Mucosa of stomach (tissue), 1 donor: ENCODE data around the gene TTBK2.
A peak's percentile ranks its signal among the peaks of the same experiment; 100 is the strongest.

Source experiments
- H3K27me3 ChIP-seq: one replicate; pipeline ENCODE4 v1.7.0; 2013; ENCODE audit warnings: mild to moderate bottlenecking, low read length; ENCODE audit not compliant: control insufficient read depth, insufficient read depth
- H3K36me3 ChIP-seq: one replicate; pipeline ENCODE4 v1.7.0; 2013; ENCODE audit warnings: low read length; ENCODE audit not compliant: control insufficient read depth, insufficient read depth
- H3K4me1 ChIP-seq: one replicate; pipeline ENCODE4 v1.7.0; 2013; ENCODE audit warnings: mild to moderate bottlenecking, low read length; ENCODE audit not compliant: control insufficient read depth, insufficient read depth
- H3K4me3 ChIP-seq: one replicate; pipeline ENCODE4 v1.7.0; 2013; ENCODE audit warnings: low read length
- H3K9ac ChIP-seq: one replicate; pipeline ENCODE4 v1.7.0; 2013; ENCODE audit warnings: mild to moderate bottlenecking, low read length, moderate library complexity
- H3K9me3 ChIP-seq: one replicate; pipeline ENCODE4 v1.7.0; 2013; ENCODE audit warnings: mild to moderate bottlenecking, low read length, moderate library complexity; ENCODE audit not compliant: control insufficient read depth
- donor health status: Pancreatic carcinoma.

The TTBK2 gene

DNA sequence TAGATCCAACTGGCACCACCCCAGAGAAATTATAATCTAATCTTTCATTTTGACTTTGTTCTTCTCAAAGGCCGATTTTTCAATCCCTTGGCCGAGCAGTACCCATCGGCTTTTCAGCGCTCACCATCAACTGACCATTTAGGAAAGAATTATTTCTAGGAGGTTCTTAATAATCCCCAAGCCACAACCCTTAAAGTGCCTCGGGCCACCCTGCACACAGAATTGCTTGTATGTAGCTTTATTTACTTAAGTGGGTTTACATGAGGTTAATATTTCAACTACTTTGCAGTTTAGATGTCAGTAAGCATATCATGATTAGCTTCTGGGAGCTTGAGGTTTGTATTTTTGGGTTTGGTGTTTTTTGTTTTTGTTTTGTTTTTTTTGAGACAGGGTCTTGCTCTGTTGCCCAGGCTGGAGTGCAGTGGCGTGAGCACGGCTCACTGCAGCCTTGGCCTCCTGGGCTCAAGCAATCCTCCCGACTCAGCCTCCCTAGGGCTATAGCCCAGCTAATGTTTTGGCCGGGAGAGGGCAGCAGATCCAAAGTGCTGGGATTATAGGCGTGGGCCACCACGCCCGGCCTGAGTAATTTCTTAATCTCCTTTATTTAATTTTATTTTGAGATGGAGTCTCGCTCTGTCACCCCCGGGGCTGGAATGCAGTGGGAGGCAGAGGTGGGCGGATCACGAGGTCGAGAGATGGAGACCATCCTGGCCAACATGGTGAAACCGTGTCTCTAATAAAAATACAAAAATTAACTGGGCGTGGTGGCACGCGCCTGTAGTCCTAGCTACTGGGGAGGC is 182.8 kb downstream of the TTBK2 start:
- H3K36me3 ChIP-seq, result peaks cover 3% of the 10 kb centered on the region
- H3K9ac ChIP-seq, result peak overlapping the region; percentile 86
- peaks cover 11% of the 10 kb centered on the region for H3K4me1 ChIP-seq
- peak overlapping the region; percentile 74 for H3K4me3 ChIP-seq
- no peaks in the 10 kb centered on the region for H3K9me3 ChIP-seq
- no peaks in the 10 kb centered on the region for H3K27me3 ChIP-seq

DNA sequence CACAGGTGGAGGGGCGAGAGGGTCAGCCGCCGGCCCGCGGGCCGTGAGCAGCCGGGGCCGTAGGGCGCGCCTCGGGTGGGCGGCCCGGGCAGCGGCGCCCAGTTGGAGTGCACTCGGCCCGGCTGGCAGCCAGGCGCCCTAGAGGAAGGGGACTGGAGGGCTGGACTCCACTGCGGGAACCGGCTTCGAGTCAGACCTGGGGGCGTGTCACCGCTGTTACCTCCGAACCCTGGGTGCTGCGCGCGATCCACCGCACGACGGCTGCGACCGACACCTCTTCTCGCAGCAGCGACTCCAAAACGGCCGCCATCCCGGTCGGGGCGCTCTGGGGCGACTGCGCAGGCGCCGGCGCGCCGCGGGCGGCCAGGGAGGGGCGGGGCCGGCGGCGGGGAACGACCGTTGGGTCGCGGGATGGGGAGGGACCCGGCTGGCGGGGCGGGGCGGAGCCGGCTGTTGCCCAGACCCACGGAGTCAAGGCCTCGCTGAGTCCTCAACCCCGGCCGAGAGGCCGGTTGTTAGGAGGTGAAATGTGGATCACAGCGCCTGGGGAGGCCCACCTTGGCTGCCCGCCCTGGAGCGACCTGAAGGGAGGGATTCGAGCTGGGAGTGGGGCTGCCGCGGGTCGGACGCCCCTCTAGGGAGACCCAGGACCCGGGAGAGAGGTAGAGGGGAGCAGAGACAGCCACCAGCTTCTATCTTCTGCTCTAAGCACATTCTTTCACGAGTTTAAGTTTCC is 183.6 kb downstream of the TTBK2 start, which contains the start of gene CDAN1:
Gene CDAN1 (minus strand): TSS at position 336 of the 736 bp plus-strand sequence. CDS start 26 bp downstream, at position 310.
- no peaks in the 10 kb centered on the region for H3K27me3 ChIP-seq
- H3K36me3 ChIP-seq, result peaks cover 6% of the 10 kb centered on the region
- H3K9ac ChIP-seq, result peak within 1 kb of the TSS; percentile 86
- peaks cover 11% of the 10 kb centered on the region for H3K4me1 ChIP-seq
- peak within 1 kb of the TSS; percentile 74 for H3K4me3 ChIP-seq
- no peaks in the 10 kb centered on the region for H3K9me3 ChIP-seq

- peaks cover 7% of the 10 kb centered on the region for H3K36me3 ChIP-seq
Measured at GRCh38 chr15:42736178-42736792, 184.3 kb downstream of the TTBK2 start.

DNA sequence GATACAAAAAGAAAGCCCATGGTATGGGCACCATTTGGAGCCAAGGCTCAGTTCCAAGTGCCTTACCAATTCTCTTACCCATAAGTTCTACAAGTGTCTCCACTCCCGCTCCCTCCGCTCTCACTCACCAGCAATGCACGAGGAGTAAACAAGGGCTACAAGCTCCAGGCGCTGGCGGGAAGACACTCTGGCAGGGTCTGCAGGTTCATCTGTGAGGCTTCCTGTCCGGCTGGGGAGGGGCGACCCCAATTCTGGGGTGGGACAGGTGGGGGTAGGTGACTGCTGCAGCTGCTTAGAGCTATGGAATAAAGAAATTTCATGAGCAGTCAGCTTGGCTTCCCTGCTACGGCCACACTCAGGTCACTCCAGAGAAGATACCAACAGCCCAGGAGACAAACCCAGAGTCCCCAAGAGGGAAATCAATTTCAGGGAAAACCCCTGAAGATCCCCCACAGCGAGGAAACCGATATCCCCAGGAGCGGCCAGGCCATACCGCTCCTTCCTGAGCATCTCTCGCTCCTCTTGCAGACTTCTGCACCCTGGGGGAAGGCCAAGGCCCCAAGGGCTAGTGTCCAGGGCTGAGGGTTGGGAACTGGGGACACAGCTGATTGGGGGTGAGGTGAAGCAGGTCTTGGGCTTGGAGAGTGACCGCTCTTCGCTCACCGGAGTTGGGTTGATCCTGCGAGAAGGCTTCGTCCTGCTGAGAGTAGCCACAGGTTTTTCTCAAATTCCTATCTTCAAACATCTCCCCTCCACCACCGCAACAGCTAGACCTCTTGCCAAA is 185.0 kb downstream of the TTBK2 start:
- Histone ChIP-seq H3K9me3 (no peaks in the 10 kb centered on the region), H3K4me1 (peaks cover 11% of the 10 kb centered on the region), H3K36me3 (peaks cover 7% of the 10 kb centered on the region), H3K27me3 (no peaks in the 10 kb centered on the region), H3K4me3 (no peak overlapping the region), H3K9ac (peak overlapping the region; percentile 80)

More at GRCh38 chr15:42736178-42736792, 184.3 kb downstream of the TTBK2 start:
- H3K4me3 ChIP-seq, result peak overlapping the region; percentile 46
- H3K27me3 ChIP-seq, result no peaks in the 10 kb centered on the region
- no peaks in the 10 kb centered on the region for H3K9me3 ChIP-seq
- H3K4me1 ChIP-seq, result peaks cover 11% of the 10 kb centered on the region
- peak overlapping the region; percentile 80 for H3K9ac ChIP-seq

GRCh38 chr15:42734076-42734672 is 186.4 kb downstream of the TTBK2 start:
- Histone ChIP-seq H3K9me3 (no peaks in the 10 kb centered on the region), H3K4me3 (no peak overlapping the region), H3K9ac (no peak overlapping the region), H3K36me3 (peaks cover 15% of the 10 kb centered on the region), H3K27me3 (no peaks in the 10 kb centered on the region), H3K4me1 (peaks cover 11% of the 10 kb centered on the region)

GRCh38 chr15:42733027-42733426 is 187.6 kb downstream of the TTBK2 start:
- H3K9me3 ChIP-seq, result no peaks in the 10 kb centered on the region
- H3K4me3 ChIP-seq, result no peak overlapping the region
- no peaks in the 10 kb centered on the region for H3K27me3 ChIP-seq
- no peak overlapping the region for H3K9ac ChIP-seq
- H3K4me1 ChIP-seq, result peaks cover 11% of the 10 kb centered on the region
- H3K36me3 ChIP-seq, result peaks cover 23% of the 10 kb centered on the region

DNA sequence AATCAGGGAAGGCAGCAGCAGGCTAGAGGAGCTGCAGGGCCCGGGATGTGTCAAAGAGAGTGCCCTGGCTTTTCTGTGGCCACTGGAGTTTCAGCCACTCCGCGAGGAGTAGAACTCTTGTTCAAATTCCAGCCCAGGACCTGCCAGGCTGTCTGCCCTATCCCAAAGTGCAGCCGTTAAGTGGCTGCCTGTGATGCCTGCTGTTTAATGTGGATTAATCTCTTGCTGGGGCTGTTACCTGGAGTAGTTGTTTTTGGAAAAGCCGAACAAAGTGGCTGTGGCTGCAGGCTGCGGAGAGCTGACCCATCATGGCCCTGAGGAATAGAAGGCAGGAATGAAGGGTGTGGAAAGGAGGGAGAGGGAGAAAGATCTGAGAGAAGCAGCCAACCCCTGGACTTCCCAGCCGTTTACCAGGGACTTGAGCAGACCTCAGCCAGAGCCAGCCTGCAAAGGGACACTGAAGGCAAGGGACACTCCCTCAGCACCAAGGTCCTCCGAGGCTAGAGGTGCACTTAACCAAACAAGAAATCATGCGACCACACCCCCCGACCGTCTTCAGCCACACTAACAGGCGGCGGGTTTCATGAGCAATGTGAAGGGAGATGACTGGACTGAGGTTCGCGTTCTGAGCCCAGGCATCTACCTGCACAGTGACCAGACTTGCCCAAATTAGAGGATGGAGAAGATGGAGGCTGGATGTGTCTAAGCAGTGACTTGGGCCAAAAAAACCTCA is 188.3 kb downstream of the TTBK2 start:
- Histone ChIP-seq H3K9ac (no peak overlapping the region), H3K9me3 (no peaks in the 10 kb centered on the region), H3K36me3 (peaks cover 23% of the 10 kb centered on the region)

DNA sequence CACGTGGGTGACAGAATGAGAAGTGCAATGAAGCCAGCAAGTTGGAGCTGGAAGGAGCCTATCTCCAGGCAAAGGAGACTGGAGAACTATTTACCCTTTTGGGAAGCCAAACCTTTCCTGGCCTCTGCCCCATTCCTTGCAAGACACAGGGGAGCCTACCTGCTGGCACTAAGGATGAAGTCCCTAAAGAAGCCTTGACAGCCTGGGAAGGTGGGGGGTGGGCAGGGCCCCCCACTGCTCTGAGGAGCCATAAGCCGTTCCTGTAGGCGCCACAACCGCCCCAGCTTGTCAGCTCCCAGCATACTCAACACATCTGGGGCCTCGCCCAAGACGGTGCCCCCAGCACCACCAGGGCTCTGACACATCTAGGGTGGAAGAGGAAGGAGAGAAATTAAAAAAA is 189.1 kb downstream of the TTBK2 start:
- Histone ChIP-seq H3K9ac (no peak overlapping the region), H3K27me3 (no peaks in the 10 kb centered on the region), H3K36me3 (peaks cover 23% of the 10 kb centered on the region), H3K4me1 (peaks cover 7% of the 10 kb centered on the region), H3K9me3 (no peaks in the 10 kb centered on the region), H3K4me3 (no peak overlapping the region)

More for the DNA sequence above, 188.3 kb downstream of the TTBK2 start:
- no peak overlapping the region for H3K4me3 ChIP-seq
- peaks cover 7% of the 10 kb centered on the region for H3K4me1 ChIP-seq
- no peaks in the 10 kb centered on the region for H3K27me3 ChIP-seq

DNA sequence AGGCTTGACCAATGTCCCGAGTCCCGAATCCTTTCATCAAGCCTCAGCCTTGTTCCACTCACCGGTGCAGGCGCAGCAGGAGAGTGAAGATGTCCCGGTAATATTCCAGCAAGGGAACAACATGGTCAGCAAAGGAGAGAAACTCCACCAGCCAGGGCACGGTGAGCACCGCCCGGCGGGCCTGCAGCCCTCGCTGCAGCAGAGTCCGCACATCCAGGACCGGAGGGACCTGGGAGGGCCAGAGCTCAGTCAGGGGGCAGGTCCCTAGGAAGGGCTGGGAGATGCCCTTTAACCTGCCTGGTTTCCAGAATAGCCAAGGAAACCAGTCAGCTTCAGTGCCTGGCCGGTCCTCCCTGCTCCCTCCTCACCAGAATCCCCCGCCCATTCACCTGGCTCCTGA is 190.0 kb downstream of the TTBK2 start:
- Histone ChIP-seq H3K9ac (no peak overlapping the region), H3K36me3 (peaks cover 28% of the 10 kb centered on the region), H3K27me3 (no peaks in the 10 kb centered on the region), H3K9me3 (no peaks in the 10 kb centered on the region), H3K4me1 (peaks cover under 1% of the 10 kb centered on the region), H3K4me3 (no peak overlapping the region)

DNA sequence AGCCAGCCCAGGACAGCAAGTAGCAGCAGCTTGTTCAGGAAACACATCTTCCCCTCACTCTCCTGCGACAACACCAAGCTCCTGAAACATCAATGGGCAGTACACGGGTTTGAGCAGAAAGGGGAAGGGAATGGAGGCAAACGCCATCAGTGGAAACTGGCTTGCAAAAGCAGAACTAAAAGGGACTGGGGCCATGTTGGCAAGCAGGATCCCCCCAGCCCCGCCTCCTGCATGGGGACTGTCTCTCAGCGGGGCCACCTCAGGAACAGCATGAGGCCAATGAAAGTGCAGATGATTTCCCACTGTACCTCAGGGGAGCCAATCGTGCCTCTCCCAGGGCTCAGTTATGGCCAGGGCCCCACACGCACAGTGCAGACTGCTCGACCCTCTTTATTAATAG is 190.4 kb downstream of the TTBK2 start:
- Histone ChIP-seq H3K27me3 (no peaks in the 10 kb centered on the region), H3K9me3 (no peaks in the 10 kb centered on the region), H3K36me3 (peaks cover 28% of the 10 kb centered on the region), H3K9ac (no peak overlapping the region), H3K4me3 (no peak overlapping the region), H3K4me1 (no peaks in the 10 kb centered on the region)

DNA sequence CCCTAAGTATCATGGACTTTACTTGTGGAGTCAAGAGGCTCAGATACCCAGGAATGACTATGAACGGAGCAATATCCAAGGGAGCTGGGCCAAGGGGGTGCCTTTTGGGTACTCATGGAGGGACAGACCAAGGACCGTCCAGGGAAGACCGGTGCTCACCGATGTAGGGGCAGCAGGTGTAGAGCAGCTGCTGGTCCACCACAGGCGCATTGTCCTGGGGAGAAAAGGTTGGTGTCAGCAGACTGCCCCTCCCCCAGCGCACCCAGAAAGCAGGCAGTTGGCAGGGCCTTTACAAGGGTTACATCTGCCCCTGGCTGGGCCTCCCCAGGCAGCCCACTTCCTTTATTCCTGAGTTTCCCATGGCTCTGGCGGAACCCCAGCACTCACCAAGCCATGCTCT is 191.2 kb downstream of the TTBK2 start:
- Histone ChIP-seq H3K9ac (no peak overlapping the region), H3K9me3 (no peaks in the 10 kb centered on the region), H3K4me3 (no peak overlapping the region), H3K27me3 (no peaks in the 10 kb centered on the region), H3K36me3 (peaks cover 28% of the 10 kb centered on the region), H3K4me1 (no peaks in the 10 kb centered on the region)
